Measurements from ENCODE around the gene STRIT1. TPM values are rescaled to one million over a fixed set of nuclear protein-coding genes. Genes with fewer than 3 reads are reported as not detected.

STRIT1 gene
- total RNA-seq, 6 experiments from 2014 or later, result not detected

DNA sequence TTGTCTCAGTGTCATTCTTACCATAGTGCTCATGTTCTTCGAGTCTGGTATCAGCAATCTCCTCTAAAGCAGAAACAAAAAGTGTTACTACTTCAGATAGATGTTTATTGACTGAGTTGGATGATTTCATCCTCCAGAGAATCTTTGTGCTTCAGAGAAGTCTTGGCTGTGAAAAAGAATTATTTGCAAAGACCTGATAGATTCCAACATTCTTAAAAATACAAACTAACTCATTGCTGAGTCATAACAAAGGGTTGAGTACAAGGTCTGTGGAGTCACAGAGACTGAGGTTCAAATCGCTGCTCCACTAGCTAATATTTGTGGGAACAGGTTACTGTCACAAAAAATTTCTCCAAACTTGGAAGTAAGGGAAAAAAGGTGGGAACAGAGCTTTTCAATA is 9.0 kb upstream of the STRIT1 start:
- DNase-seq, result peak; percentile 73
- Mint-ChIP-seq H3K27me3 (ENCODE audit: insufficient read depth) (peaks cover 4% of the 10 kb centered on the region), H3K36me3 (ENCODE audit: low read depth) (peaks cover 2% of the 10 kb centered on the region), H3K9me3 (peaks cover 5% of the 10 kb centered on the region), H3K4me1 (ENCODE audit: low read depth) (peaks cover 22% of the 10 kb centered on the region), H3K27ac (peak overlapping the region; percentile 4; the same call in 1 of the 2 replicates), H3K4me3 (no peak overlapping the region)
- TF ChIP-seq, protein P1, sequence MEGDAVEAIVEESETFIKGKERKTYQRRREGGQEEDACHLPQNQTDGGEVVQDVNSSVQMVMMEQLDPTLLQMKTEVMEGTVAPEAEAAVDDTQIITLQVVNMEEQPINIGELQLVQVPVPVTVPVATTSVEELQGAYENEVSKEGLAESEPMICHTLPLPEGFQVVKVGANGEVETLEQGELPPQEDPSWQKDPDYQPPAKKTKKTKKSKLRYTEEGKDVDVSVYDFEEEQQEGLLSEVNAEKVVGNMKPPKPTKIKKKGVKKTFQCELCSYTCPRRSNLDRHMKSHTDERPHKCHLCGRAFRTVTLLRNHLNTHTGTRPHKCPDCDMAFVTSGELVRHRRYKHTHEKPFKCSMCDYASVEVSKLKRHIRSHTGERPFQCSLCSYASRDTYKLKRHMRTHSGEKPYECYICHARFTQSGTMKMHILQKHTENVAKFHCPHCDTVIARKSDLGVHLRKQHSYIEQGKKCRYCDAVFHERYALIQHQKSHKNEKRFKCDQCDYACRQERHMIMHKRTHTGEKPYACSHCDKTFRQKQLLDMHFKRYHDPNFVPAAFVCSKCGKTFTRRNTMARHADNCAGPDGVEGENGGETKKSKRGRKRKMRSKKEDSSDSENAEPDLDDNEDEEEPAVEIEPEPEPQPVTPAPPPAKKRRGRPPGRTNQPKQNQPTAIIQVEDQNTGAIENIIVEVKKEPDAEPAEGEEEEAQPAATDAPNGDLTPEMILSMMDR (IDR thresholded peaks at IDR 0.05), result no peak

DNA sequence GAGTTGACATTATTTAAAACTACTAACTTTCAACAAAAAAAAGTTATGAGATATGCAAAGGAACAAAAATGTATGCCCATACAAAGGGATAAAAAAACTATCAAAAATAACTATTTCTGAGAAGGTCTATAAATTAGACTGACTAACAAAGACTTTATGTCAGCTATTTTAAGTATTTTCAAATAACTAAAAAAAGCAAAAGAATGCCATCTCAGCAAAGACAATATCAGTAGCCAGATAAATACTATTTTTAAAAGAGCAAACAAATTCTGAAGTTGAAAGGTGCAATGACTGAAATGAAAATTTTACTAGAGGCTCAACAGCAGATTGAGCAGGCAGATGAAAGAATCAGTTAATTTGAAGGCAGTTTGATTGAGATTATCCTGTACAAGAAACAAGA is 3.6 kb upstream of the STRIT1 start:
- Mint-ChIP-seq H3K4me3 (no peak overlapping the region), H3K36me3 (ENCODE audit: low read depth) (peaks cover 15% of the 10 kb centered on the region), H3K27ac (no peak overlapping the region), H3K9me3 (peaks cover 17% of the 10 kb centered on the region), H3K4me1 (ENCODE audit: low read depth) (peaks cover under 1% of the 10 kb centered on the region), H3K27me3 (ENCODE audit: insufficient read depth) (no peaks in the 10 kb centered on the region; the same call in 1 of the 2 replicates)
- TF ChIP-seq, protein P1 (IDR thresholded peaks at IDR 0.05), result no peak
- no peak for DNase-seq

DNA sequence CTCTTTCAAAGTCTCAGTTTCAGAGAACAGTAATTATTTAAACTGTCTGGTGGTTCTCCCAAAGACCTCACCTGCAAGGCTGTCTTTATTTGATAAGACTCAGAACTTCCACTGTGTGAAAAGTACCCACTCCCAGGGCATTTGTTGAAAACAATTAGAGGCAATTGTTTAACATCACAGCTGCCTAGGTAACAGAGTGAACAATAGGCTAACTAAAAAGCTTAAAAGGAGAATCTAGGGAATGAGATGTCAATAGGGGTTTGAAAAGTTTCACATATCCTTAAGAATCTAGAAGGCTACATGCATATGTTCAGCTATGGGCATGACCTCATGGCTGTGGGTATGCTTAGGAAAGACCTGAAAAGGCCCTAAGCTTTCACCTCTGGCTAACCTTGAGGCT is 2.9 kb upstream of the STRIT1 start:
- DNase-seq, result no peak
- TF ChIP-seq, protein P1 (IDR thresholded peaks at IDR 0.05), result no peak
- Mint-ChIP-seq H3K36me3 (ENCODE audit: low read depth) (peaks cover 15% of the 10 kb centered on the region), H3K4me3 (no peak overlapping the region), H3K9me3 (peaks cover 17% of the 10 kb centered on the region), H3K4me1 (ENCODE audit: low read depth) (no peaks in the 10 kb centered on the region), H3K27me3 (ENCODE audit: insufficient read depth) (no peaks in the 10 kb centered on the region; the same call in 1 of the 2 replicates), H3K27ac (no peak overlapping the region)

DNA sequence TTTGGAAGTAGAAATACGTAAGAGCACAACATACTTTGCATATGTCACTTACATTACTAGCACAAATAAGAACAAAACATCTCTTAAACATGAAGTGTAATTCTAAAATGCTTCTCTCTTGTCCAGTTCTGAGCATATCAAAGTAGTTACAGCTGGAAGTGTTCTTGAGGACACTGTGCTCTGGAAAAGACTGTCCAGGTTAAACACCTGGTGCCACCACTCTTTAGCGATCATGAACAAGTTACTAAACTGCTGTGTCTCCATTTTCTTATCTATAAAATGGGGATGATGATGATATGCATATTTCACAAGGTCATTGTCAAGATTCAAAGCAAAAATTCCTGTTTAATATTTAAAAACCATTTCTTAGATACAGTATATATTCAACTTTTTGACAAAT is 790 bp downstream of the STRIT1 start:
- Mint-ChIP-seq H3K27me3 (ENCODE audit: insufficient read depth) (no peaks in the 10 kb centered on the region), H3K4me1 (ENCODE audit: low read depth) (no peaks in the 10 kb centered on the region), H3K9me3 (peaks cover 15% of the 10 kb centered on the region), H3K4me3 (no peak overlapping the region), H3K36me3 (ENCODE audit: low read depth) (peaks cover 15% of the 10 kb centered on the region), H3K27ac (no peak overlapping the region)
- TF ChIP-seq, protein P1 (IDR thresholded peaks at IDR 0.05), result no peak
- DNase-seq, result no peak

DNA sequence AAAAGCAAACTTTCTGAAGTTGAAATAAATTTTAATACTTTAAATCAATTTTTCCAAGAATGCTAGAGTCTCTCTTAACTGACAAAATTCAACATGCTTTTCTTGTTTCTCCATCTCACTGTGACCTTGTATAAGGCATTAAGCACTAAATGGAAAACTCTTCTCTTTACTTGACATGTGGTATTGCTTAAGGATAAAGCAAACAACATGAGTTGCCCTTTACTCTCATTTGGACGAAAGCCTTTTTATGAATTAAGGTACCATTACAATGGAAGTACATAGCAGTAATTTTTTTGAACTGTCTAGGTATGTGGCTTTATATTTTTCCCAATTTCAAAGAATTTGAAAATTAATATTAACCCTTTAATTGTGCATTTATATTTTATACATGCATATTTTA is 1.4 kb downstream of the STRIT1 start:
- Mint-ChIP-seq H3K27ac (no peak overlapping the region), H3K27me3 (ENCODE audit: insufficient read depth) (no peaks in the 10 kb centered on the region), H3K4me3 (no peak overlapping the region), H3K4me1 (ENCODE audit: low read depth) (peaks cover 2% of the 10 kb centered on the region), H3K36me3 (ENCODE audit: low read depth) (peaks cover 10% of the 10 kb centered on the region), H3K9me3 (peaks cover 9% of the 10 kb centered on the region)
- TF ChIP-seq, protein P1 (IDR thresholded peaks at IDR 0.05), result no peak
- no peak for DNase-seq

DNA sequence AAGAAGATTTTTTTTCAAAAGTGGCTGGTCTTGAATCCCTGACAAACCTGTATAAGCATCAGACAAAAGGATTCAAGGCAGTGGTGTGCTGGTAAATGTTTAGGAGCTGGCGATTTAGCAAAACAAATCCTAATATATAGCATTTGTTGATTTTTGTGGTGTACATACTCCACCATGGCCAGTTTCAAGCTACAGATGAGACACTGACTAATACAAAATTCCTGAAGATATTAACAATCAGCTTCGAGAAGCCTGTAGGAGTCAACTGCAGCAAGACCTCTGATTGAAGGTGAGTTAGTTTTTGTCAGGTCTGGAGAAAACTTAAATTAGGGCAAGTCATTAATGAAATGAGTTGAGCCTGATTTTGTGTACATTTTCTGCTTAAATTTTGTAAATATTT is 6.7 kb downstream of the STRIT1 start:
- DNase-seq, result peak; percentile 5
- Mint-ChIP-seq H3K4me3 (no peak overlapping the region), H3K4me1 (ENCODE audit: low read depth) (peaks cover 11% of the 10 kb centered on the region), H3K27me3 (ENCODE audit: insufficient read depth) (no peaks in the 10 kb centered on the region), H3K27ac (no peak overlapping the region), H3K9me3 (no peaks in the 10 kb centered on the region), H3K36me3 (ENCODE audit: low read depth) (no peaks in the 10 kb centered on the region)
- TF ChIP-seq, protein P1 (IDR thresholded peaks at IDR 0.05), result no peak

Measured in HFFc6 (cell line).